ENCODE measurements around the gene FAM184A. TPM values are rescaled to one million over a fixed set of nuclear protein-coding genes. Genes with fewer than 3 reads are reported as not detected.

Gene FAM184A
- total RNA-seq, 6 experiments from 2014 or later: not detected

GRCh38 chr6:118982575-118982911 lies 95.9 kb downstream of the FAM184A start:
- no peak overlapping the region for H3K27ac Mint-ChIP-seq
- H3K36me3 Mint-ChIP-seq (ENCODE audit: low read depth): no peaks in the 10 kb centered on the region
- no peaks in the 10 kb centered on the region for H3K4me1 Mint-ChIP-seq (ENCODE audit: low read depth)
- DNase-seq: no peak
- no peak for TF ChIP-seq CTCF (IDR thresholded peaks at IDR 0.05)
- H3K4me3 Mint-ChIP-seq: no peak overlapping the region
- H3K27me3 Mint-ChIP-seq (ENCODE audit: insufficient read depth): no peaks in the 10 kb centered on the region
- H3K9me3 Mint-ChIP-seq: no peaks in the 10 kb centered on the region

- no peak overlapping the region for H3K27ac Mint-ChIP-seq
- no peak for TF ChIP-seq CTCF (IDR thresholded peaks at IDR 0.05)
- no peaks in the 10 kb centered on the region for H3K4me1 Mint-ChIP-seq (ENCODE audit: low read depth)
- no peaks in the 10 kb centered on the region for H3K9me3 Mint-ChIP-seq
- no peak overlapping the region for H3K4me3 Mint-ChIP-seq
- no peaks in the 10 kb centered on the region for H3K27me3 Mint-ChIP-seq (ENCODE audit: insufficient read depth)
- H3K36me3 Mint-ChIP-seq (ENCODE audit: low read depth): no peaks in the 10 kb centered on the region
- DNase-seq: no peak
These were observed 96.4 kb downstream of the FAM184A start for GRCh38 chr6:118981884-118982574.

- DNase-seq: no peak
- H3K9me3 Mint-ChIP-seq: no peaks in the 10 kb centered on the region
- H3K4me3 Mint-ChIP-seq: no peak overlapping the region
- no peaks in the 10 kb centered on the region for H3K4me1 Mint-ChIP-seq (ENCODE audit: low read depth)
- H3K27me3 Mint-ChIP-seq (ENCODE audit: insufficient read depth): no peaks in the 10 kb centered on the region
- no peak overlapping the region for H3K27ac Mint-ChIP-seq
- no peak for TF ChIP-seq CTCF (IDR thresholded peaks at IDR 0.05)
- no peaks in the 10 kb centered on the region for H3K36me3 Mint-ChIP-seq (ENCODE audit: low read depth)
These were observed 98.4 kb downstream of the FAM184A start for GRCh38 chr6:118980063-118980462.

GRCh38 chr6:118974790-118975189 lies 103.7 kb downstream of the FAM184A start:
- TF ChIP-seq CTCF (IDR thresholded peaks at IDR 0.05): no peak
- no peak for DNase-seq
- Mint-ChIP-seq H3K36me3 (ENCODE audit: low read depth) (no peaks in the 10 kb centered on the region), H3K4me3 (no peak overlapping the region), H3K27me3 (ENCODE audit: insufficient read depth) (no peaks in the 10 kb centered on the region), H3K9me3 (no peaks in the 10 kb centered on the region), H3K4me1 (ENCODE audit: low read depth) (no peaks in the 10 kb centered on the region), H3K27ac (no peak overlapping the region)

- Mint-ChIP-seq H3K36me3 (ENCODE audit: low read depth) (no peaks in the 10 kb centered on the region), H3K9me3 (no peaks in the 10 kb centered on the region), H3K4me3 (no peak overlapping the region), H3K4me1 (ENCODE audit: low read depth) (no peaks in the 10 kb centered on the region), H3K27me3 (ENCODE audit: insufficient read depth) (no peaks in the 10 kb centered on the region), H3K27ac (no peak overlapping the region)
- no peak for DNase-seq
- no peak for TF ChIP-seq CTCF (IDR thresholded peaks at IDR 0.05)
These were observed 106.8 kb downstream of the FAM184A start for GRCh38 chr6:118971682-118972081.

DNA sequence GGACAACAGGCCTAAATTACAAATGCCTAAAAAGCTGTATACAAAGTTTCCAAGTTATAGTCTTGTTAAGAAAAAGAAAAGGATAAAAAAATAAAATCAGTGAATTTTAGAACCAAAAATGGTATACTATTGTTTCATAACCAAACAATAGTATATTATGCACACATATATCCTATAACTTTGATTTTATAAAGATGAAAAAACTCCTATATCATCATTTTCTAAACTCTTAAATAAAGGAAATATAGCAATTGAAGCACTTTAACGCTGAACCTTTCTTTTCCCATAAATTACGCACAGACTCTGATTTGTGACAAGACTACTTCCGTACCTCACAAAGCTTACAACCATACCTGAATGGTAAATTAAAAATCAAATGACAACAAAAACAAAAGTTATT lies 107.6 kb downstream of the FAM184A start:
- H3K4me3 Mint-ChIP-seq: no peak overlapping the region
- no peak overlapping the region for H3K27ac Mint-ChIP-seq
- no peaks in the 10 kb centered on the region for H3K27me3 Mint-ChIP-seq (ENCODE audit: insufficient read depth)
- no peaks in the 10 kb centered on the region for H3K9me3 Mint-ChIP-seq
- no peaks in the 10 kb centered on the region for H3K4me1 Mint-ChIP-seq (ENCODE audit: low read depth)
- no peak for TF ChIP-seq CTCF (IDR thresholded peaks at IDR 0.05)
- H3K36me3 Mint-ChIP-seq (ENCODE audit: low read depth): no peaks in the 10 kb centered on the region
- no peak for DNase-seq
